Pancreas (tissue), 10 donors: Measurements from ENCODE around the gene AP1M2. TPM values are rescaled to one million over a fixed set of nuclear protein-coding genes. Genes with fewer than 3 reads are reported as not detected.
"Not testable (repeated sequence)": the region's sequence is repeated elsewhere in the genome, so short reads cannot be mapped to it uniquely, and the experiment has no call there.

Source experiments
- ATAC-seq, 4 donors: fragments of 200-7000 bp; cut with Tn5 transposase; one replicate each; pipeline versions ENCODE4 v1.8.0 to v1.9.1; 2020; ENCODE audit warnings: mild to moderate bottlenecking in 4 of 4, moderate library complexity in 4 of 4
- DNase-seq, 6 donors: peaks; one replicate each; pipeline ENCODE4 v3.0.0-alpha.2; 2020
- FAIRE-seq: peaks from 2 replicates; lab custom pipeline; 2012; peaks lifted over from hg19 to GRCh38; lab: Jason Lieb, UNC
- H3K27ac ChIP-seq, 4 donors: fragments of 200-600 bp; sonication (generic); 1 replicate in 3 of 4; 2 replicates in 1 of 4; pipeline versions ENCODE4 v1.5.0 to v1.8.0; 2020
- H3K27me3 ChIP-seq, 4 donors: fragments of 200-600 bp; one replicate each; pipeline ENCODE4 v1.8.0; 2021
- H3K36me3 ChIP-seq, 3 donors: fragments of 200-600 bp; sonication (generic) in 1 of 3; one replicate each; pipeline versions ENCODE4 v1.5.0 to v1.8.0; 2020 to 2021
- H3K4me1 ChIP-seq, 3 donors: fragments of 200-600 bp; one replicate each; pipeline ENCODE4 v1.8.0; 2021
- H3K4me3 ChIP-seq, 4 donors: fragments of 200-600 bp; sonication (generic) in 2 of 4; one replicate each; pipeline versions ENCODE4 v1.5.0 to v1.8.0; 2020 to 2021
- H3K9me3 ChIP-seq, 4 donors: fragments of 200-600 bp; one replicate each; pipeline ENCODE4 v1.8.0; 2021
- CTCF ChIP-seq, 4 donors: fragments of 200-600 bp; sonication (generic) in 3 of 4; IDR thresholded peaks; one replicate each; pipeline versions ENCODE4 v1.5.0 to v1.8.0; 2021; ENCODE audit warnings: antibody characterized with exemption in 4 of 4
- WGBS, 2 donors: extraction: QIAGEN DNeasy Blood & Tissue Kit; methylation state at CpG; one replicate each; pipeline ENCODE4 v1.1.7; 2013; 5-methylcytosine and 5-hydroxymethylcytosine counted together
- intact Hi-C, 3 donors: fragments of 100-400 bp; cut with DNase I; formaldehyde crosslinking; loops; one replicate each; pipeline versions ENCODE4 v1.11.1 to v1.14.2; 2022
- polyA plus RNA-seq, 2 donors: library from polyadenylated mRNA; stranded (reverse); fragments of 200-250 nt; gene quantifications; one replicate each; pipeline ENCODE4 v1.2.3, GENCODE V29; 2013
- total RNA-seq, 6 donors: library from RNA; stranded (reverse); fragmentation: NEBNext Ultra II Directional in 4 of 6; extraction: Animal tissue kit (Norgen Biotek cat#: 25700) in 4 of 6; gene quantifications; one replicate each; pipeline versions ENCODE4 v1.2.1 to v1.2.4, GENCODE V29; 2021 to 2023
- donor health status: healthy with polysubstance abuse.
- donor health status: DM: no; HTN: no; CAD: no; lungs with moderate emphysema.
- donor health status: DM: no; HTN: no; CAD: no.
- donor health status: control.
- donor health status: control.
- donor health status: Bipolar disorder and iron deficiency.
- donor health status: DM: yes; HTN: yes; CAD: no.
- donor health status: DM: no; HTN: no; CAD: no.
- donor health status: DM: no; HTN: no; CAD: no.
- donor health status: DM: yes; HTN: yes; CAD: no.

AP1M2 gene
- total and polyA plus RNA-seq, 8 donors, result 32.2 to 57.6 (median 44.0) TPM

GRCh38 chr19:10553087-10553667 lies 33.9 kb downstream of the AP1M2 start:
- no peak for FAIRE-seq
- H3K27ac ChIP-seq, result no peak overlapping the region
- ATAC-seq, result peak in 2 of 4 donors; percentile 6 to 7

GRCh38 chr19:10552510-10553053 lies 34.5 kb downstream of the AP1M2 start:
- Histone ChIP-seq H3K27me3 (no peaks in the 10 kb centered on the region), H3K9me3 (no peaks in the 10 kb centered on the region), H3K4me1 (no peaks in the 10 kb centered on the region), H3K36me3 (peaks cover 1 to 53% (median 30%) of the 10 kb centered on the region in 3 donors), H3K27ac (no peak overlapping the region), H3K4me3 (no peak overlapping the region)
- DNase-seq (peak in 1 of 6 donors; percentile 57), ATAC-seq (peak; percentile 7 to 35 (median 17)), FAIRE-seq (no peak)
- intact Hi-C loops, result no loop called here
- WGBS, 2 donors, result 88 to 89% methylated on average over 12 of the region's 12 CpGs
- no peak for TF ChIP-seq CTCF (IDR thresholded peaks at IDR 0.05)

More at GRCh38 chr19:10553087-10553667, 33.9 kb downstream of the AP1M2 start:
- intact Hi-C loops, result no loop called here
- WGBS, 2 donors, result 79 to 84% methylated on average over 13 of the region's 13 CpGs
- no peaks in the 10 kb centered on the region for H3K27me3 ChIP-seq
- H3K36me3 ChIP-seq, result peaks cover 2 to 57% (median 31%) of the 10 kb centered on the region in 3 donors
- peak in 2 of 6 donors; percentile 53 to 67 for DNase-seq
- no peaks in the 10 kb centered on the region for H3K9me3 ChIP-seq
- no peaks in the 10 kb centered on the region for H3K4me1 ChIP-seq
- H3K4me3 ChIP-seq, result no peak overlapping the region
- TF ChIP-seq CTCF (IDR thresholded peaks at IDR 0.05), result no peak

- no peaks in the 10 kb centered on the region for H3K27me3 ChIP-seq
- no peaks in the 10 kb centered on the region for H3K4me1 ChIP-seq
- no peak overlapping the region for H3K4me3 ChIP-seq
- no peaks in the 10 kb centered on the region for H3K9me3 ChIP-seq
- FAIRE-seq, result no peak
- intact Hi-C loops, result no loop called here
- DNase-seq, result peak in 3 of 6 donors; percentile 50 to 66 (median 52)
- H3K36me3 ChIP-seq, result peaks cover 0 to 54% (median 25%) of the 10 kb centered on the region in 3 donors
- TF ChIP-seq CTCF (IDR thresholded peaks at IDR 0.05), result no peak
- ATAC-seq, result peak in 3 of 4 donors; percentile 36 to 72 (median 62)
- WGBS, 2 donors, result 89 to 93% methylated on average over 12 of the region's 12 CpGs
- H3K27ac ChIP-seq, result no peak overlapping the region
Observed at GRCh38 chr19:10551698-10552301, 35.3 kb downstream of the AP1M2 start.

GRCh38 chr19:10551006-10551405 lies 36.1 kb downstream of the AP1M2 start:
- ATAC-seq, result not testable (repeated sequence)

GRCh38 chr19:10550336-10550735 lies 36.8 kb downstream of the AP1M2 start:
- WGBS, 2 donors, result 96 to 98% methylated on average over 5 to 6 of the region's 6 CpGs
- Histone ChIP-seq H3K4me3 (no peak overlapping the region), H3K9me3 (no peaks in the 10 kb centered on the region), H3K4me1 (no peaks in the 10 kb centered on the region), H3K27ac (no peak overlapping the region), H3K27me3 (no peaks in the 10 kb centered on the region), H3K36me3 (peaks cover 0 to 50% (median 25%) of the 10 kb centered on the region in 3 donors)
- no peak for ATAC-seq
- DNase-seq, result no peak
- no peak for FAIRE-seq
- intact Hi-C loops, result no loop called here
- TF ChIP-seq CTCF (IDR thresholded peaks at IDR 0.05), result no peak

More at GRCh38 chr19:10551006-10551405, 36.1 kb downstream of the AP1M2 start:
- H3K9me3 ChIP-seq, H3K27ac ChIP-seq, H3K4me1 ChIP-seq, DNase-seq, intact Hi-C loops, FAIRE-seq, H3K4me3 ChIP-seq, H3K27me3 ChIP-seq: not testable (repeated sequence)
- H3K36me3 ChIP-seq, result peaks cover 0 to 56% (median 25%) of the 10 kb centered on the region in 3 donors
- WGBS, 2 donors, result 94 to 96% methylated on average over 9 of the region's 9 CpGs
